GM23338 (cell line): ENCODE measurements around the gene CMBL.

Source experiments
- CREB1 ChIP-seq: fragments of 250-450 bp; sonication (Bioruptor Pico); IDR thresholded peaks from 2 replicates; pipeline ENCODE4 v1.5.0; 2020; ENCODE audit warnings: low read depth, mild to moderate bottlenecking, moderate library complexity
- ETS1 ChIP-seq: IDR thresholded peaks from 2 replicates; pipeline ENCODE4 v1.6.1; 2016; ENCODE audit warnings: antibody characterized with exemption
- EZH2 ChIP-seq: fragments of 200-600 bp; sonication (generic); IDR thresholded peaks from one replicate; pipeline ENCODE4 v1.8.0; 2017; ENCODE audit warnings: antibody characterized with exemption, mild to moderate bottlenecking, low read depth; ENCODE audit not compliant: unreplicated experiment
- EZH2phosphoT487 ChIP-seq: fragments of 200-600 bp; sonication (generic); IDR thresholded peaks from one replicate; pipeline ENCODE4 v1.8.1; 2018; ENCODE audit warnings: antibody characterized with exemption; ENCODE audit not compliant: unreplicated experiment
- JUNB ChIP-seq: IDR thresholded peaks from one replicate; pipeline ENCODE4 v1.6.1; 2016; ENCODE audit warnings: antibody characterized with exemption; ENCODE audit not compliant: unreplicated experiment
- NANOG ChIP-seq: IDR thresholded peaks from 2 replicates; pipeline ENCODE4 v1.6.1; 2016; ENCODE audit warnings: antibody characterized with exemption, borderline replicate concordance
- POLR2AphosphoS5 ChIP-seq: IDR thresholded peaks from 2 replicates; pipeline ENCODE4 v1.6.1; 2016; ENCODE audit warnings: antibody characterized with exemption, low read depth
- STAT1 ChIP-seq: IDR thresholded peaks from one replicate; pipeline ENCODE4 v1.6.1; 2016; ENCODE audit warnings: antibody characterized with exemption; ENCODE audit not compliant: unreplicated experiment
- ZNF114 ChIP-seq: fragments of 250-450 bp; sonication (Bioruptor Pico); IDR thresholded peaks from 2 replicates; pipeline ENCODE4 v1.5.0; 2020; ENCODE audit warnings: mild to moderate bottlenecking, moderate library complexity
- ZNF331 ChIP-seq: fragments of 250-450 bp; sonication (Bioruptor Pico); IDR thresholded peaks from 2 replicates; pipeline ENCODE4 v1.5.0; 2020; ENCODE audit warnings: low read depth, mild to moderate bottlenecking, moderate library complexity
- ZNF462 ChIP-seq: fragments of 250-450 bp; sonication (Bioruptor Pico); IDR thresholded peaks from 2 replicates; pipeline ENCODE4 v1.5.0; 2020; ENCODE audit warnings: mild to moderate bottlenecking, moderate library complexity
- TF ChIP-seq, protein P1 (sequence below), 2 experiments: fragments of 200-600 bp in 1 of 2; sonication (generic) in 1 of 2; conservative IDR thresholded peaks; 2 replicates each; pipeline versions ENCODE4 v1.5.1 to v1.6.1; 2016 to 2017; ENCODE audit warnings: antibody characterized with exemption in 2 of 2, low read depth in 2 of 2, mild to moderate bottlenecking in 2 of 2, moderate library complexity in 1 of 2
- TF ChIP-seq, protein P2 (sequence below): IDR thresholded peaks from one replicate; pipeline ENCODE4 v1.6.1; 2018; ENCODE audit warnings: antibody characterized with exemption; ENCODE audit not compliant: unreplicated experiment

GRCh38 chr5:10261065-10261464 is 46.6 kb downstream of the CMBL start:
- TF ChIP-seq, protein P1, sequence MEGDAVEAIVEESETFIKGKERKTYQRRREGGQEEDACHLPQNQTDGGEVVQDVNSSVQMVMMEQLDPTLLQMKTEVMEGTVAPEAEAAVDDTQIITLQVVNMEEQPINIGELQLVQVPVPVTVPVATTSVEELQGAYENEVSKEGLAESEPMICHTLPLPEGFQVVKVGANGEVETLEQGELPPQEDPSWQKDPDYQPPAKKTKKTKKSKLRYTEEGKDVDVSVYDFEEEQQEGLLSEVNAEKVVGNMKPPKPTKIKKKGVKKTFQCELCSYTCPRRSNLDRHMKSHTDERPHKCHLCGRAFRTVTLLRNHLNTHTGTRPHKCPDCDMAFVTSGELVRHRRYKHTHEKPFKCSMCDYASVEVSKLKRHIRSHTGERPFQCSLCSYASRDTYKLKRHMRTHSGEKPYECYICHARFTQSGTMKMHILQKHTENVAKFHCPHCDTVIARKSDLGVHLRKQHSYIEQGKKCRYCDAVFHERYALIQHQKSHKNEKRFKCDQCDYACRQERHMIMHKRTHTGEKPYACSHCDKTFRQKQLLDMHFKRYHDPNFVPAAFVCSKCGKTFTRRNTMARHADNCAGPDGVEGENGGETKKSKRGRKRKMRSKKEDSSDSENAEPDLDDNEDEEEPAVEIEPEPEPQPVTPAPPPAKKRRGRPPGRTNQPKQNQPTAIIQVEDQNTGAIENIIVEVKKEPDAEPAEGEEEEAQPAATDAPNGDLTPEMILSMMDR (conservative IDR thresholded peaks at IDR 0.05; ENCODE audit: low read depth in 2 of 2) = no peak
- no peak for TF ChIP-seq EZH2
- TF ChIP-seq NANOG = no peak
- TF ChIP-seq EZH2phosphoT487 = no peak
- TF ChIP-seq ZNF331 (CRISPR knock-in tag) = no peak
- TF ChIP-seq CREB1 = no peak
- TF ChIP-seq JUNB = no peak
- TF ChIP-seq, protein P2, sequence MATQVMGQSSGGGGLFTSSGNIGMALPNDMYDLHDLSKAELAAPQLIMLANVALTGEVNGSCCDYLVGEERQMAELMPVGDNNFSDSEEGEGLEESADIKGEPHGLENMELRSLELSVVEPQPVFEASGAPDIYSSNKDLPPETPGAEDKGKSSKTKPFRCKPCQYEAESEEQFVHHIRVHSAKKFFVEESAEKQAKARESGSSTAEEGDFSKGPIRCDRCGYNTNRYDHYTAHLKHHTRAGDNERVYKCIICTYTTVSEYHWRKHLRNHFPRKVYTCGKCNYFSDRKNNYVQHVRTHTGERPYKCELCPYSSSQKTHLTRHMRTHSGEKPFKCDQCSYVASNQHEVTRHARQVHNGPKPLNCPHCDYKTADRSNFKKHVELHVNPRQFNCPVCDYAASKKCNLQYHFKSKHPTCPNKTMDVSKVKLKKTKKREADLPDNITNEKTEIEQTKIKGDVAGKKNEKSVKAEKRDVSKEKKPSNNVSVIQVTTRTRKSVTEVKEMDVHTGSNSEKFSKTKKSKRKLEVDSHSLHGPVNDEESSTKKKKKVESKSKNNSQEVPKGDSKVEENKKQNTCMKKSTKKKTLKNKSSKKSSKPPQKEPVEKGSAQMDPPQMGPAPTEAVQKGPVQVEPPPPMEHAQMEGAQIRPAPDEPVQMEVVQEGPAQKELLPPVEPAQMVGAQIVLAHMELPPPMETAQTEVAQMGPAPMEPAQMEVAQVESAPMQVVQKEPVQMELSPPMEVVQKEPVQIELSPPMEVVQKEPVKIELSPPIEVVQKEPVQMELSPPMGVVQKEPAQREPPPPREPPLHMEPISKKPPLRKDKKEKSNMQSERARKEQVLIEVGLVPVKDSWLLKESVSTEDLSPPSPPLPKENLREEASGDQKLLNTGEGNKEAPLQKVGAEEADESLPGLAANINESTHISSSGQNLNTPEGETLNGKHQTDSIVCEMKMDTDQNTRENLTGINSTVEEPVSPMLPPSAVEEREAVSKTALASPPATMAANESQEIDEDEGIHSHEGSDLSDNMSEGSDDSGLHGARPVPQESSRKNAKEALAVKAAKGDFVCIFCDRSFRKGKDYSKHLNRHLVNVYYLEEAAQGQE = no peak
- TF ChIP-seq POLR2AphosphoS5 = no peak
- no peak for TF ChIP-seq ETS1
- TF ChIP-seq ZNF114 (CRISPR knock-in tag) = no peak
- TF ChIP-seq ZNF462 (CRISPR knock-in tag) = no peak
- no peak for TF ChIP-seq STAT1
